NOMO-1 treated with dmso at 0.1 percent for 144 hours (cell line): ENCODE measurements around the gene AFTPH.

Experiments used
- DNase-seq: peaks from one replicate; lab custom pipeline; 2025; ENCODE audit not compliant: unreplicated experiment; lab: John Stamatoyannopoulos, UW

The AFTPH gene

DNA sequence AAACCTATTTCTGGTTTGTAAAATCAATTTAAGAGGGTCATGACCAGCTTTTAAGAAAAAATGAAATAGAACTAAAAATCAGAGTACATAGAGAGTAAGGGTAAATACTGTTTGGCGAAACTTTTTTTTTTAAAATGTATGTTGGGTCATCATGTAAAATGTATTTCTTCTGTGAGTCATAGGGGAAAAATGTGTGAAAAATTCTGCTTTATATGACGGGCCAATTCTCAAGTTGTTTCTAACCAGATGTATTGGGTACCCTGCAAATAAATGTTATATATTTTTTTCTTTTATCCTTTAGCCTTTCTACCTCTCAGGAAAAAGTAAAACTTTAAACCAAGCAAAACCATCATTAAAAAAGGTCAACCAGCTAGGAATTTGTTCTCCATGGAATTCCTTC lies 13.9 kb downstream of the AFTPH start:
- no peak for DNase-seq

DNA sequence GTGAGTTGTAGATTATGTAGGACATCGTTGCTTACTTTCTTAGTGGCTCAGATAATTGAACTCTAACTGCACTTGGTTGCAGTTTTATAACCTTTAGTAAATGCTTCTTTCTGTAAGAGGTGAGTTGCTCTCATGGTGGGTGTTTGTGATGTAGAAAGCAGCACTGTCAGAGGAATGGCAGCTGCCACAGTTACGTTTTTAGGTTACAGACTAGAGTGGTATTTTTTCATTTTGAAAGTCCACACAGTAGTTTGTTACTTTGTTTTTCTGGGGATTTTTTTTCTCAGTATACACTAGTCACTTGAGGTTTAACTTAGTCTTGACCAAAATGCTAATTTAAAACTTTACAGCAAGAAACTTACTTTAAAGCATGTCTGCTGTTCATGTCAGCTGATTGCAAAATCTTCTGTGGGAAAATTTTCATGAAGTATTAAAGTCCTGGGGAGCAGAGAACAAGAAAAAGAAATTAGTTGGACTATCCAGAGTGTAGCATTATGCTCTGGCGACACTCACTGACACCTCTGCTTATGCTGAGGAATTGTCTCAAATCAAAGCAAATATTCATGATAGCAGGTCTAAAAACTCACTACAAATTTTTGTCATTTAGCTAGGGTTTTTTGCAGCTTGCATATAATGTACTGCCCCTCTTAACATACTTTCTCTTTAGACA lies 14.8 kb downstream of the AFTPH start:
- DNase-seq, result no peak

DNA sequence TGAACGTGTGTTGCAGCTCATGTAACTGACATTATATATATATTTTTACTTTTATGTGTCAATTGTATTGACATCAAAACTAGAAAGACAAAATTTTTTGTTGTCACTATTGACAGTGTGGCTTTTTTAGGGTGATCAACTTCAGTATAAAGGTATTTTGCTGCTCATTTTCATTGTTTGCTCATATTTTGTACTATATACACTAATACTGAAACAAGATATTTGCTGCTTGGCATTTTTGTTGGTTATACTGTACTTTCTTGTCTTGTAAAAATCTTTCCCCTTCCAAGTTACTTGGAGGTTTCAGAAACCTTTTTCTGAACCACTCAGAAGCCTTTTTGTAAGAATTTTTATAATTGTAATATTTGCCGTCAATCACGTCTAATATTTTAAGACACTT lies 16.5 kb downstream of the AFTPH start:
- no peak for DNase-seq

DNA sequence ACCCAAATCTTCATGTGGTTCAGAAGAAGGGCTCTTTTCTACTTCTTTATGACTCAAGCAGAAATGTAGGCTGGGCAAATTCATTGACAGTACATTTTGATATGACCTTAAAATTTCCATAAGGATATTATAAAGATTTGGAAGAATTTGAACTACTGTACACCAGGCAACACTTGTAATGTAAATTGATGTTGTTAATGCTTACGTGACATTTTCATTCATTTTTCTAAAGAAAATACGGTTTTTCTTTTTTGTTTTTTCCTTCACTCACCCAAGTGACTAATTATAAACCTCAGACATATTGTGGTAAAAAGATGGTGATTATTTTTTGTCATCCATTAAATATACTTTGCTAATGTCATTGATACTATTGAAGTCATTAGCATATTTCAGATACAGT lies 17.4 kb downstream of the AFTPH start:
- DNase-seq, result no peak

DNA sequence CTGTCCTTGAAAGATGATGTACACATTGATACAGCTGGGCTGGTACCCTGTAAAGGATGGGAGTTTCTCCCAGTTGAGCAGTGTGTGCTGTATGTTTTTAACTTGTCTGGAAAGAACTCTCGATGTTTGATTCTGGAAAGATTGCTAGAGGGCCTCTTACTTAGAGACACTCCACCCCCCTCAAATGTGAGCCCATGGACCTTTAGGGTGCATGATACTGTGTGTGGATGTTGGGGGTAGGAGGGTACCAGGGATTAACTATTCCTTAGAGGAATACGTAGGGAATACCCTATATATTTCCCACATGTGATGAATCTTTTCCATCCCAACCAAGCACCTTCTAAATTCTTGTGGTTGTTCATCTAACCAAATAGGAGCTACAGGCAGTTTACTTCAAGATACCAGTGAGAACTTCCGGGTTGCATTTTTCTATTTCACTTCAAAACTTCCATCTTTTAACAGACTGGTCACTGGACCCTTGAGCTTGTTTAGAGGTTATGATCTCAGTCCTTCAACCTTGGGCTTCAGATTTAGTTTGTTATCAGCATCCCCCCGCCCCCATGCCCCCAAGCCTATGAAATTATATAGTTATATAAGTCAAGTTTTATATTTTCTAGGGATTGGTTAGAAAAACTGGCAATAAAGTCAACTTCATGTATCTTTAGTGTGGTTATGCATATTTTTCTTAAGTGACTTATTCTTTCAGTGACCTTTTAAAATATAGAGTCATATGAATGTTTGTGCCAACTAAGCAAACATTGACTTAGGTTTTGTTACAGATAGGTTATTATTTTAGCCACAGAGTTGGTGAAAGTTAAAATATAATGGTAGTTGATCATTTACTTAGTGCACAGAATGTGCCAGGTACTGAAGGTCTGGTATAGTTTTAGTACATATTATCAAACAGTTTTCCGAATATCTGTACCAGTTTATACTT lies 18.2 kb downstream of the AFTPH start:
- DNase-seq, result no peak

DNA sequence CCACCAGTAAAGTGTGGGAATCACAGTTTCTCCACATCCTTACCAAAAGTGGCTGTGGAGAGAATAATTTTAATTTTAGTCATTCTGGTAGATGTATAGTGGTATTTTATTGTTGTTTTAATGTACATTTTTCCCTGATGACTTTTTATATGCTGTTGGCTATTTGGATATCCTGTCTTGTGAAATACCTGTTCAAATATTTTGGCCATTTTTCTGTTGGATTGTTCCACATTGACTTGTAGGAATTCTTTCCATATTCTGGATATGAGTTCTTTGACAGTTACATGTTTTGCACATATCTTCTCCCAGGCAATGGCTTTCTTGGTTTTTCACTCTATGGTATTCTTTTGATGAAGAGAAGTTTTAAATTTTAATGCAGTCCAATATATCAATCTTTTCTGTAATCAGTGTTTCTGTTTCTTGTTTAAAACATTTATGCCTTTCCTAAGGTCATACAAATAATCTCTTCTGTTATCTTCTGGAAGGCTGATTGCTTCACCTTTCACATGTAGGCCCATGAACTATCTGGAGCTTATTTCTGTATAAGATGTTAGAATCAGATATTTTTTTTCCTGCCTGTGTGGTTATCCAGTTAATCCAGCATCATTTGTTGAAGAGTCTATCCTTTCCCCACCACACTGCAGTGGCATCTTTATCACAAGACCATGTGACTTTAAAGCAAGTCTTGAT lies 19.0 kb downstream of the AFTPH start:
- no peak for DNase-seq

DNA sequence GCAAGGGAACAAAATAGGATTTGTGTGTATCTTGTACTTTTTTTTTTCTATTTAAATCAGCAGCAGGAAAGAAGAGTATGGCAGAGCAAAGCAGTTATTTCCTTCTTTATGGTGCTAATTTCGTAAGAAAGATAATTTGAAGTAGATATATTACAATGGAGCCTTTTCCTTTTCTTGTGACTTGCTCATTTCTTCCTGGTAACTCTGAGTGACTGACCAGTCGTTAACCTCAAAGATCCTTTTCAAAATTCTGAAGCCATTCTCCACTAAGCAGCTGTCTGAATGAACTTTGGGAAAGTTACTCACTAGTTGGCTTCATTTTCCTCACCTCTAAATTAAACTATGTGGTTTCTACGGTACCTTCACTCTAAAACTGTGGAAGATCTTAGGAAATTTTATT lies 24.6 kb downstream of the AFTPH start:
- no peak for DNase-seq

DNA sequence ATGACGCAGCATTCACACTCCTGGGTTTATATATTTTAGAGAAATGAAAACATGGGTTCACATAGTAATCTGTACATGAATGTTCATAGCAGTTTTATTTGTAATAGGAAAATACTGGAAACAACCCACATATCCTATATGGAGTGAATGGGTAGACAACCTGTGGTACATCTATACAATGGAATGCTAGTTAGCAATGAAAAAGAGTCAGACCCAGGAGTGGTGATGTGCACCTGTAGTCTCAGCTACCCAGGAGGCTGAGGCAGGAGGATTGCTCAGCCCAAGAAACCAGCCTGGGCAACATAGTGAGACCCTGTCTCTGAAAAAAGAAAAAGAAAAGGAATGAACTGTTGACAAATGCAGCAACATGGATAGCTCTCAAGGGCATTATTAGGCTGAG lies 25.9 kb downstream of the AFTPH start:
- no peak for DNase-seq

DNA sequence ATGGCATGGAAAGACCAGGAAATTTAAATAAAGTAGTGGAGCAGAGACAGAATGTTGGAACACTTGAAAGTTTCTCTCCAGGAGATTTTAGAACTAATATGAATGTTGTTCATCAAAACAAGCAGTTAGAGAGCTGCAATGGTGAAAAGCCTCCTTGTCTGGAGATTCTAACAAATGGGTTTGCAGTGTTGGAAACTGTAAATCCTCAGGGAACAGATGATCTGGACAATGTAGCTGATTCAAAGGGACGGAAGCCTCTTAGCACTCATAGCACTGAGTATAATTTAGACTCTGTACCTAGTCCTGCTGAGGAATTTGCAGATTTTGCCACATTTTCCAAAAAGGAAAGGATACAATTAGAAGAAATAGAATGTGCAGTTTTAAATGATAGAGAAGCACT lies 27.7 kb downstream of the AFTPH start:
- no peak for DNase-seq

DNA sequence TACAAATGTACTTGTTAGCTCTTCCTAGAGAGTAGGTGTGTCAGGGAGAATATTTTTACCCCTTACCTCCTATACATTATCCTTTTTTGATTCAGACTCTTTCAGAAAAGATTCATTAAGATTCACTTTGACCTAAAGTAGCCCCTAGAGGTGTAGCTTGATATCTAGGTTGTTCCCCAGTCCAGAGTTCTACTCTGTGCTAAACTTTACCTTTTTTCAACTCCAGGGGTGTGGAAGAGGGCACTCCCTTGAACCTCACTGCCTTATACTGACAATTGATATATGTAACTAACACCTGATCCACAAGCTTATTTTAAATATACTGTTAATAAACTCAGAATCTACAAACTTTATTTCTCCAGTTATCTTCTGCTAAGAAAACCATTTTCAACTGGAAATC lies 30.0 kb downstream of the AFTPH start:
- no peak for DNase-seq

DNA sequence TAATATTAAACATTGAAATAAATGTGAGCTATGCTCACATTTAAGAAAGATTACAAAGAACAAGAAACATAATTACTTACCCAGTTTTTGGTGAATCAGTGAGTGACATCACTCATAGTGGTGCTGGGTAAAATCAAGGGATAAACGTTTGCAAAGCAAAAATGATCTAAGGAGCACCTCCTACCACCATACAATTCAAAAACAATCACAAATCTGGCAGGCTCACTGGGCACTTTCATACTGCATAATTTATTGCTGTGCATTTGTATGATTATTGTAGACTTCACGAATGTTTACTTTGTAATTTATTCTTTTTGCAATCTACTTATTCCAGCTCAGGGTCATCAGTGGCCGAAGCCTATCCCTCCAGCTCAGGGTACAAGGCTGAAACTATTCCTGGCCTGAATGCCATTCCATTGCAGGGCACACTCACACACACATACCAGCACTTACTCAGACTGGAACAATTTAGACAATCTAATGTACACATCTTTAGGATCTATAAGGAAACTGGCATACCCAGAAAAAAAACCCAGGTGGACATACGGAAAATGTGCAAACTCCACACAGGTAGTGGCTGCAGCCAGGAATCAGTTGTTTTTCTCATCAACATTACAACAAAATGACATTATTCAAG lies 34.4 kb downstream of the AFTPH start:
- DNase-seq, result no peak

DNA sequence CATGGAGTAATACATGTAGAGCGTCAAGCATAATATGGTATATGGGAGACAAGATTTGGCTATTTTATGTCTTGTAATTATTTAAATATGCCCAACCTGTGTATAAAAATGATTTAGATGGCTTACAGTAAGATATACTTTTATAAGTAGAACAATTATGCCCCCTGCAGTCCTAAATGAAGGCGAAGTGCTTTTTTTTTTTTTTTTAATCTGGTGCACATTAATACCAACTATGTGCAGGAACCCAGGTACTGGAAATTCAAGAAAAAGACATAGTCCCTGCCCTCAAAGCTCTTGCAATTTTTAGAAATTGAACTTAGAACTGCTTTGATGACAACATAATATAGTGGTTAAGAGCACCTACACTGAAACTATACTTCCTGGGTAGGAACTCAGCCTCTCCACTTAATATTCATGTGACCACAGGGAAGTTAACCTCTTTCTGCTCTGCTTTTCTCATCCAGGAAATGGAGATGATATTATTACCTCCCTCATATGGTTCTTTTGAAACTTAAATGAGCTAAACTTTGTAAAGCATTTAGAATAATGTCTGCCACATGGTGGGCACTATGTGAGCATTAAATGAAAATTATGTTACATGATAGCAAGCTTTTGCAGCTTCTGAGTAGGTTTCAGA lies 38.1 kb downstream of the AFTPH start:
- no peak for DNase-seq

DNA sequence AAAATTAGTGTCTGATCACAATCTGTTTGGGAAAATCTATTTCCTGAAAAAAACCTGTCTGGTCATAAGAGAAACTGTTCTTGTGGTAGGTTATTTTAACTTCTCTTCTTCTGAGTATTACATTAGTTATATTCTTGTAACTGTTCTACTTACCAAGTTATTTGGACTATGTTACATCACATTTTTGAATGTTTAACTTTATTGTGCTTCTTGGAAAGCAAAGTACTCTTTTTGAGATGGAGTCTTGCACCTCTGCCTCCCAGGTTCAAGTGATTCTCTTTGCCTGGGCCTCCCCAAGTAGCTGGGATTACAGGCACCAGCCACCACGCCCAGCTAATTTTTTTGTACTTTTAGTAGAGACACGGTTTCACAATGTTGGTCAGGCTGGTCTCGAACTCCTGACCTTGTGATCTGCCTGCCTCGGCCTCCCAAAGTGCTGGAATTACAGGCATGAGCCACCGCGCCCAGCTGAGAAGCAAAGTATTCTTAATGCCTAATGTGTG lies 39.4 kb downstream of the AFTPH start:
- no peak for DNase-seq

DNA sequence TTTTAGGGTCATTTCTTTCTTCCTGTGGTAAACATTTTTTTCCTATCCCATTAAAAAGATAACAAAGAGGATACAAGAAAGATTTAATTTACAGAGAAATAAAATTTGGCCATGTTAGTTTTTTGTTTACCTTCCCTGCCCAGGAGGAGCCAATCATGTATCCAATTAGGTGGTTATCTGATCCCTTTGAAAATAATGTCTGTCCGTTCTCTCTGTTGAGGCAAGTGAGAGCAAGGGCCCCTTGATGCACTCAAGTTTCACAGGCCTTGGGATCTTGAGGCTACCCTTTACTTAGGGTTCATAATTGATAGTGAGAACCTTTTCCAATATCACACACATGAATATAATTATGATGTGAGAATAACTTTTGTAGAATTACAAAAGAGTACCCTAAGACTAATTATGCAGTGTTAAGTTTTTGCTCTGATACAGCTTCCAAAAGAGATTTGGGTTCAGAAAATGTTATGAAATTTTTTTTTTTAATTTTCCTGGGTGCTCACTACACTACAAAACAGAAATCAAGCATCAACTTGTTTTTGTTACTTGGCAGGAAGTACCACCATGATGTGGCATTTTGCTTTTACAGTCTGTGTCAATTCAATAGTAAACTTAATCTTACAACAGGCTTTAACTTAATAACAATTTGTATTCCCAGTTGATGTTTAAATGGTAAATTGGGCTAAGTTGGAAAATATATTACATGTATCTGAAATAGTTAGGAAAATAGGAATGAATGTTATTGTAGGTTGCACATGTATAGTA lies 42.0 kb downstream of the AFTPH start:
- no peak for DNase-seq

DNA sequence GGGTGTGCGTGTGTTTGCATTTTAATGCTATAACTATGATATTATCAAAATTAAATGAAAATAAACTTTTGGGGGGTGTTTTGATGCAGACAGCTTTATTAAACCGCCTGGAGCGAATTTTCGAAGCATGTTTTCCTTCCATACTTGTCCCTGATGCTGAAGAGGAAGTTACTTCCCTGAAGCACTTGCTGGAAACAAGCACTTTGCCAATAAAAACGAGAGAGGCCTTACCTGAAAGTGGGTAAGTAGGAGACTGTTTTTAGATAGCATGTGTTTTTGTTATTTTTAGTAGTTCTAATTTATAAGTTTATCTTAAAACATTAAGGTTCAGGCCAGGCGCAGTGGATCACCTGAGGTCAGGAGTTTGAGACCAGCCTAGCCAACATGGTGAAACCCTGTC lies 43.3 kb downstream of the AFTPH start:
- no peak for DNase-seq

DNA sequence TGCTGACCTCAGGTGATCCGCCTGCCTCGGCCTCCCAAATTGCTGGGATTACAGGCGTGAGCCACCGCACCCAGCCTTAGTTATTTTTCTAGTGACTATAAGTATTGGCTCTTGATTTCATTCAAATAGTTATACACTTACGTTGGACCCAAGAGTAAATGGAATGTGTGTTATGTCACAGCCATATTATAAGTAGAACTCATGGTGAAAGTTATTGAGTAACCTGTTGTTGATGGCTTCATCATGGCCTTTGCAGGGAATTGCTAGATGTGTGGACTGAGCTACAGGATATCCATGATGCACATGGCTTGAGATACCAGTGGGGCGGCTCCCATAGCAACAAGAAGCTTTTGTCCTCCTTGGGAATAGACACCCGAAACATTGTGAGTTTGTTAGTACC lies 44.7 kb downstream of the AFTPH start:
- no peak for DNase-seq

DNA sequence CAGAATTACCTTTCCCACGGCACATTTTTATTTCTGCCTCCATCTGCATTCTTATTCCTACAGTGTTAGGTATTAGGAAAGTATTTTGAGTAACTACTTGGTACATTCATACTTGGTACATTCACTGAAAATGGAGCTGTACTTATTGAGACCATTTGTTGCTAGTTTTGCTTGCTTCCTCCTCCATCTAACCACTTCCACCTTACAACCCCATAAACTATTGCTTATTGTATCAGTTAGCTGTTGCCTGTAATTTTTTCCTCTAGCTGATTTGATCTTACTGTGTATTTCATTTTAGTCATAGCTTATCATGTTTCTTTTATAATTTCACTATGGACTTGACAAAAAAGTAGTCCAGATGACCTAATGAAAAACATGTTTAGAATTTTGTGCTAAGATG lies 50.7 kb downstream of the AFTPH start:
- no peak for DNase-seq

DNA sequence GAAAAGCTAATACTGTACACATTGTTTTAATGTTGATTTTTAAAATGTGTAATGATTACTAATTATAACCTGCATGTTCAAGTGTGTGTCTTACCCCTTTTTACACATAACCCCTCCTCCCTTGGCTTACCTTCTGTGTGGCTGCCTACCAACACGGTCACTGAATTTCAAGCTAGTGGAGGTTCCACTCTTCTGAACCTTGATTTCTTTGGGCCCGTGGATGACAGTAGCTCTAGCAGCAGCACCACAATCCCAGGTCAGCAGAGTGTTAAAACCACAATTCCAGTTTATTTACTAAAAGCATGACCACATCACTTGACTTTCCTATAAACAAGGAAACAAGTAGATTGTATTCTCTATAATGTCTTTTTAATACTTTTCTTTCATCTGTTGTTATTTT lies 56.9 kb downstream of the AFTPH start:
- DNase-seq, result no peak

DNA sequence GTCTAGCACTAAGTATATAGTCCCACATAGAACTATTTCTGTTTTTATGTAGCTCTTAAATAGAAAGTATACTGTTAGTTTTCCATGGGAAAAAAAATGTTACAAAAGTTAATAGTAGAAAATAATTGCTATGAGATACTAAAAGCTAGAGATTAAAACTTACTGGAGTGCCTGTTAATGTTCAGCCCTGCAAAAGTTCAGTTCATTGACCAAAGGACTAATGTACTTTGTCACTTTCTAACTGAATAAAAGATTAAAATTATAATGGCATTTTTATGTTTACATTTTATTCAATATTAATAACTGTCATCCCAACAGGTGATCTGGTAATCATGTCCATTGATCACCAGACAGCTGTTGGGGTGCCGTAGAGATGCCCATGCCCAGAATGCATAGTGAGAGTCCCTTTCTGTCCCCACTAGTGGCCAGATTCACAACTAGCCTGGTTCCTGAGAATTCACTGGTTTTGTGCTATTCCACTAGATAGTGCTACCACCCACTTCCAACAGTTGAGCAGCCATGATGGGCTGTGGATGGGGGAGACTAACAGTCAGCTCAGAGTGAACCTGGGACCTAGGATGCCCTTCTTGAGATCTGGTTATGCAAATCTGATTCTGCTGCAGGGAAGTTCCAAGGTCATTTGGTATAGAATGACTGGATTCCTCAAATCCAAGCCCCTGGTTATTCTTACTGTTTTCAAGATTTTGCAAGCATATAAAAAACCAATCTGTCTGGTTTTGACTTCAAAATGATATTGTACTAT lies 57.8 kb downstream of the AFTPH start:
- no peak for DNase-seq
